PC-9 (cell line): ENCODE results near the gene FBXL14.

ENCODE experiments used
- CTCF ChIP-seq: fragments of 200-600 bp; sonication (generic); conservative IDR thresholded peaks from 2 replicates; pipeline ENCODE4 v1.6.1; 2017; ENCODE audit warnings: mixed run types, antibody characterized with exemption, mild to moderate bottlenecking, moderate library complexity
- EZH2 ChIP-seq: fragments of 200-600 bp; sonication (generic); IDR thresholded peaks from 2 replicates; pipeline ENCODE4 v1.8.0; 2017; ENCODE audit warnings: antibody characterized with exemption, low read depth

- TF ChIP-seq CTCF (no peak), EZH2 (no peak)
Observed at GRCh38 chr12:1634149-1634548, 39.8 kb upstream of the FBXL14 start.
